GM12878 (cell line): ENCODE results near the gene PRKCE. TPM values are rescaled to one million over a fixed set of nuclear protein-coding genes. Genes with fewer than 3 reads are reported as not detected.

Source experiments
- ATAC-seq: fragments of 200-7000 bp; cut with Tn5 transposase; 3 replicates; pipeline ENCODE4 v1.9.1; 2020; ENCODE audit warnings: mild to moderate bottlenecking, moderate library complexity
- BruUV-seq: library from RNA; stranded (reverse); fragments of 400-500 nt; replicated peaks from 2 replicates; lab custom pipeline; 2021; lab: Mats Ljungman, UMichigan
- CTCF ChIA-PET: fragments of 300-600 bp; sonication (Branson Sonifier 250); formaldehyde crosslinking; extraction: SDS; loops from one replicate; lab custom pipeline; 2021; ENCODE audit warnings: inconsistent platforms; lab: Yijun Ruan, JAX
- POLR2A ChIA-PET: fragments of 350-600 bp; formaldehyde crosslinking; extraction: SDS; loops from one replicate; lab custom pipeline; 2021; ENCODE audit warnings: inconsistent platforms; lab: Charles Lee
- RAD21 ChIA-PET: fragments of 300-600 bp; sonication (Branson Sonifier 250); formaldehyde crosslinking; loops from one replicate; lab custom pipeline; 2023; ENCODE audit warnings: antibody characterized with exemption; ENCODE audit not compliant: unreplicated experiment; lab: Charles Lee
- SMC1A ChIA-PET: fragments of 300-600 bp; sonication (Branson Sonifier 250); formaldehyde crosslinking; loops from one replicate; lab custom pipeline; 2023; ENCODE audit not compliant: unreplicated experiment, uncharacterized antibody; lab: Charles Lee
- DNase-seq: peaks from one replicate; pipeline ENCODE4 v3.0.0-alpha.2; 2011; ENCODE audit warnings: low read depth, low spot score
- FAIRE-seq: peaks from 3 replicates; lab custom pipeline; 2011; peaks lifted over from hg19 to GRCh38; lab: Jason Lieb, UNC
- H2AFZ ChIP-seq: 2 replicates; pipeline ENCODE4 v1.6.0; 2011; ENCODE audit warnings: low read depth, low read length, control low read depth; ENCODE audit not compliant: control insufficient read depth
- H3K27ac ChIP-seq: 2 replicates; pipeline ENCODE4 v1.5.1; 2011; ENCODE audit warnings: control low read depth; ENCODE audit not compliant: control insufficient read depth, insufficient read depth
- H3K27me3 ChIP-seq, 2 experiments: replicated peaks in 1 of 2; 2 replicates each; pipeline versions ENCODE4 v1.6.0 to v1.6.1; 2011; ENCODE audit warnings: low read length in 1 of 2; ENCODE audit not compliant: control insufficient read depth in 2 of 2, insufficient read depth in 2 of 2
- H3K36me3 ChIP-seq, 2 experiments: 2 replicates each; pipeline ENCODE4 v1.5.1; 2011; ENCODE audit warnings: low read length in 1 of 2; ENCODE audit not compliant: control insufficient read depth in 2 of 2, insufficient read depth in 2 of 2
- H3K4me1 ChIP-seq: 2 replicates; pipeline ENCODE4 v1.6.1; 2011; ENCODE audit warnings: mild to moderate bottlenecking, low read length, moderate library complexity, mixed read lengths; ENCODE audit not compliant: control insufficient read depth, insufficient read depth
- H3K4me2 ChIP-seq: 2 replicates; pipeline ENCODE4 v1.6.0; 2011; ENCODE audit warnings: control low read depth; ENCODE audit not compliant: control insufficient read depth, insufficient read depth
- H3K4me3 ChIP-seq: fragments of 200-600 bp; sonication (generic); 2 replicates; pipeline ENCODE4 v1.5.1; 2016
- H3K79me2 ChIP-seq: 2 replicates; pipeline ENCODE4 v1.6.0; 2011; ENCODE audit warnings: low read length; ENCODE audit not compliant: control insufficient read depth, insufficient read depth
- H3K9ac ChIP-seq: 2 replicates; pipeline ENCODE4 v1.8.0; 2011; ENCODE audit warnings: low read length, control low read depth, mixed read lengths; ENCODE audit not compliant: control insufficient read depth, insufficient read depth
- H3K9me3 ChIP-seq: replicated peaks from 3 replicates; pipeline ENCODE4 v1.5.1; 2011; ENCODE audit warnings: mild to moderate bottlenecking, low read length; ENCODE audit not compliant: control insufficient read depth, insufficient read depth
- H4K20me1 ChIP-seq: 2 replicates; pipeline ENCODE4 v1.6.0; 2011; ENCODE audit not compliant: control insufficient read depth, insufficient read depth
- BRCA1 ChIP-seq: IDR thresholded peaks from 2 replicates; pipeline ENCODE4 v1.6.1; 2011; ENCODE audit warnings: low read depth, low read length, improper control_type of control experiment
- EGR1 ChIP-seq, 2 experiments: IDR thresholded peaks; 1 replicate in 1 of 2; 2 replicates in 1 of 2; pipeline ENCODE4 v1.6.1; 2011 to 2012; ENCODE audit warnings: low read depth in 2 of 2, low read length in 2 of 2, borderline replicate concordance in 1 of 2, mild to moderate bottlenecking in 1 of 2, moderate library complexity in 1 of 2
- HDGF ChIP-seq: fragments of 450-650 bp; IDR thresholded peaks from 2 replicates; pipeline ENCODE4 v1.6.1; 2016; ENCODE audit warnings: antibody characterized with exemption
- KLF5 ChIP-seq: fragments of 450-650 bp; IDR thresholded peaks from 2 replicates; pipeline ENCODE4 v1.6.1; 2014; ENCODE audit warnings: mild to moderate bottlenecking; ENCODE audit not compliant: partially characterized antibody
- NR2C1 ChIP-seq: fragments of 450-650 bp; IDR thresholded peaks from 2 replicates; pipeline ENCODE4 v1.6.1; 2017; ENCODE audit warnings: antibody characterized with exemption, mild to moderate bottlenecking, moderate library complexity
- NRF1 ChIP-seq: conservative IDR thresholded peaks from 2 replicates; pipeline ENCODE4 v1.6.1; 2011; ENCODE audit warnings: mild to moderate bottlenecking, low read depth, low read length, improper control_type of control experiment
- RCOR1 ChIP-seq: conservative IDR thresholded peaks from 2 replicates; pipeline ENCODE4 v1.6.1; 2012; ENCODE audit warnings: low read depth, low read length, improper control_type of control experiment
- SMC3 ChIP-seq: IDR thresholded peaks from 2 replicates; pipeline ENCODE4 v1.6.1; 2011; ENCODE audit warnings: low read length, improper control_type of control experiment, borderline replicate concordance
- SREBF2 ChIP-seq: IDR thresholded peaks from 2 replicates; pipeline ENCODE4 v1.6.1; 2012; ENCODE audit warnings: mild to moderate bottlenecking, low read length
- SUZ12 ChIP-seq: fragments of 200-600 bp; sonication (generic); IDR thresholded peaks from one replicate; pipeline ENCODE4 v1.6.1; 2018; ENCODE audit warnings: antibody characterized with exemption, mild to moderate bottlenecking; ENCODE audit not compliant: unreplicated experiment
- YBX1 ChIP-seq: fragments of 450-650 bp; IDR thresholded peaks from 2 replicates; pipeline ENCODE4 v1.6.1; 2016; ENCODE audit warnings: antibody characterized with exemption
- YY1 ChIP-seq: IDR thresholded peaks from 2 replicates; pipeline ENCODE4 v1.6.1; 2011; ENCODE audit warnings: low read depth, mild to moderate bottlenecking, low read length
- WGBS: methylation state at CpG from one replicate; pipeline ENCODE4 v1.1.6; 2016; ENCODE audit warnings: low lambda C conversion rate; ENCODE audit not compliant: insufficient replicate concordance, insufficient coverage; ENCODE audit errors: missing lambda C conversion rate; 5-methylcytosine and 5-hydroxymethylcytosine counted together
- in situ Hi-C: fragments of 300-500 bp; cut with MboI; formaldehyde crosslinking; loops from 9 replicates; pipeline ENCODE4 v1.14.3; 2018; ENCODE audit warnings: mixed read lengths
- intact Hi-C: fragments of 100-400 bp; cut with micrococcal nuclease; formaldehyde crosslinking; loops from one replicate; pipeline ENCODE4 v1.14.2; 2022; ENCODE audit not compliant: unreplicated experiment
- polyA plus RNA-seq, 11 experiments: library from polyadenylated mRNA; depleted of rRNA in 4 of 11; unstranded in 6 of 11; stranded (reverse) in 5 of 11; fragments of >200 nt; fragmentation: Nextera tagmentation in 4 of 11; fragmentation: Illumina TruSeq in 1 of 11; extraction: Ambion mirVana in 4 of 11; extraction: Trizol in 1 of 11; gene quantifications; 1 replicate in 1 of 11; 2 replicates in 10 of 11; pipeline versions ENCODE4 v1.2.1 to v1.2.3, GENCODE V29; 2011 to 2016; ENCODE audit warnings: inconsistent platforms in 2 of 11, missing spikeins in 2 of 11, low read depth in 1 of 11
- total RNA-seq, 4 experiments: library from RNA; depleted of rRNA in 3 of 4; stranded (reverse); fragments of >200 nt in 3 of 4; fragmentation: Illumina TruSeq in 1 of 4; extraction: Trizol in 1 of 4; gene quantifications; 2 replicates each; pipeline versions ENCODE4 v1.2.1 to v1.2.3, GENCODE V29; 2013 to 2021
- TF ChIP-seq, protein P1 (sequence below): fragments of 450-650 bp; conservative IDR thresholded peaks from 2 replicates; pipeline ENCODE4 v1.6.1; 2017; ENCODE audit warnings: mild to moderate bottlenecking, moderate library complexity
- TF ChIP-seq, protein P2 (sequence below): IDR thresholded peaks from 2 replicates; pipeline ENCODE4 v1.6.1; 2012; ENCODE audit warnings: low read depth, low read length, improper control_type of control experiment

The PRKCE gene
- total and polyA plus RNA-seq, 10 of the 15 experiments (the other 5 are each of a cell fraction or from before 2014, with no cell fraction given): 2.6 to 28.2 (median 11.3) TPM

DNA sequence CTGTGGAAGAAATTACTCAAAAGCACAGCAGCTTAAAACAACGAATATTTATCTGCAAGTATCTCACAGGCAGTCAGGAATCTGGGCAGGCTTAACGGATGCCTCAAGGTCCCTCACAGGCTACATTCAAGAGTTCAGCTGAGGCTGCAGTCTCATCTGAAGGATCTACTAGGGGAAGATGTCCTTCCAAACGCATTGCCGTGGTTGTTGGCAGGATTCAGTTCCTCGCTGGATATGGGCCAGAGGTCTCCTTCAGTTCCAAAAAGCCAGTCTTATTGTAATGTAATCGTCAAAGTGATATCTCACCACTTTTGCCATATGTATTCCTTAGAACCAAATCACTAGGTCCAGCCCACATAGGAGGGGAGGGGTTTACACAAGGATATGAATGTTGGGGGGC, 547.5 kb downstream of the PRKCE start:
- ChIA-PET POLR2A (interaction anchor here (0.6 kb wide), 1 partner anchor 8 kb away, joined by 4 read pairs; no protein-coding TSS in a partner anchor), SMC1A (interaction anchor here (1.4 to 3.8 kb wide), 3 partner anchors 11 to 82 kb away, joined by 3 to 10 read pairs (median 3); no protein-coding TSS in a partner anchor), CTCF (no interaction called here), RAD21 (interaction anchor here (1.0 kb wide), 1 partner anchor 119 kb away, joined by 3 read pairs; no protein-coding TSS in a partner anchor)
- no peaks in the 10 kb centered on the region; the same call in 2 of the 3 replicates for H3K9me3 ChIP-seq
- H3K4me1 ChIP-seq: peaks cover 3% of the 10 kb centered on the region
- H3K36me3 ChIP-seq: no peaks in the 10 kb centered on the region
- no peak for ATAC-seq
- no peak overlapping the region for H3K4me3 ChIP-seq
- intact Hi-C loops: no loop called here
- FAIRE-seq: no peak
- 67% methylated on average over 6 of the region's 6 CpGs for WGBS
- H3K27ac ChIP-seq: no peak overlapping the region
- H3K27me3 ChIP-seq: no peaks in the 10 kb centered on the region
- no peak overlapping the region for H3K4me2 ChIP-seq
- H3K9ac ChIP-seq: no peak overlapping the region
- no peaks in the 10 kb centered on the region for H3K79me2 ChIP-seq
- DNase-seq: no peak
- in situ Hi-C loops: no loop called here
- TF ChIP-seq YBX1 (no peak), NRF1 (no peak), RCOR1 (no peak), SMC3 (no peak), BRCA1 (no peak), SREBF2 (no peak), HDGF (no peak), SUZ12 (no peak), EGR1 (IDR thresholded peaks at IDR 0.05; ENCODE audit: borderline replicate concordance in 1 of 2, low read depth in 2 of 2, low read length in 2 of 2) (no peak), NR2C1 (no peak), YY1 (no peak), KLF5 (no peak)
- TF ChIP-seq, protein P1, sequence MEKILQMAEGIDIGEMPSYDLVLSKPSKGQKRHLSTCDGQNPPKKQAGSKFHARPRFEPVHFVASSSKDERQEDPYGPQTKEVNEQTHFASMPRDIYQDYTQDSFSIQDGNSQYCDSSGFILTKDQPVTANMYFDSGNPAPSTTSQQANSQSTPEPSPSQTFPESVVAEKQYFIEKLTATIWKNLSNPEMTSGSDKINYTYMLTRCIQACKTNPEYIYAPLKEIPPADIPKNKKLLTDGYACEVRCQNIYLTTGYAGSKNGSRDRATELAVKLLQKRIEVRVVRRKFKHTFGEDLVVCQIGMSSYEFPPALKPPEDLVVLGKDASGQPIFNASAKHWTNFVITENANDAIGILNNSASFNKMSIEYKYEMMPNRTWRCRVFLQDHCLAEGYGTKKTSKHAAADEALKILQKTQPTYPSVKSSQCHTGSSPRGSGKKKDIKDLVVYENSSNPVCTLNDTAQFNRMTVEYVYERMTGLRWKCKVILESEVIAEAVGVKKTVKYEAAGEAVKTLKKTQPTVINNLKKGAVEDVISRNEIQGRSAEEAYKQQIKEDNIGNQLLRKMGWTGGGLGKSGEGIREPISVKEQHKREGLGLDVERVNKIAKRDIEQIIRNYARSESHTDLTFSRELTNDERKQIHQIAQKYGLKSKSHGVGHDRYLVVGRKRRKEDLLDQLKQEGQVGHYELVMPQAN: no peak
- TF ChIP-seq, protein P2, sequence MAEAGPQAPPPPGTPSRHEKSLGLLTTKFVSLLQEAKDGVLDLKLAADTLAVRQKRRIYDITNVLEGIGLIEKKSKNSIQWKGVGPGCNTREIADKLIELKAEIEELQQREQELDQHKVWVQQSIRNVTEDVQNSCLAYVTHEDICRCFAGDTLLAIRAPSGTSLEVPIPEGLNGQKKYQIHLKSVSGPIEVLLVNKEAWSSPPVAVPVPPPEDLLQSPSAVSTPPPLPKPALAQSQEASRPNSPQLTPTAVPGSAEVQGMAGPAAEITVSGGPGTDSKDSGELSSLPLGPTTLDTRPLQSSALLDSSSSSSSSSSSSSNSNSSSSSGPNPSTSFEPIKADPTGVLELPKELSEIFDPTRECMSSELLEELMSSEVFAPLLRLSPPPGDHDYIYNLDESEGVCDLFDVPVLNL: no peak
- H4K20me1 ChIP-seq: no peaks in the 10 kb centered on the region
- no TSS peak for BruUV-seq
- H2AFZ ChIP-seq: no peak overlapping the region
